ENCODE results near the gene EIPR1. TPM values are rescaled to one million over a fixed set of nuclear protein-coding genes. Genes with fewer than 3 reads are reported as not detected.

Gene EIPR1
- total and polyA plus RNA-seq, 10 of the 15 experiments (the other 5 are each of a cell fraction or from before 2014, with no cell fraction given): 23.6 to 61.2 (median 42.2) TPM

DNA sequence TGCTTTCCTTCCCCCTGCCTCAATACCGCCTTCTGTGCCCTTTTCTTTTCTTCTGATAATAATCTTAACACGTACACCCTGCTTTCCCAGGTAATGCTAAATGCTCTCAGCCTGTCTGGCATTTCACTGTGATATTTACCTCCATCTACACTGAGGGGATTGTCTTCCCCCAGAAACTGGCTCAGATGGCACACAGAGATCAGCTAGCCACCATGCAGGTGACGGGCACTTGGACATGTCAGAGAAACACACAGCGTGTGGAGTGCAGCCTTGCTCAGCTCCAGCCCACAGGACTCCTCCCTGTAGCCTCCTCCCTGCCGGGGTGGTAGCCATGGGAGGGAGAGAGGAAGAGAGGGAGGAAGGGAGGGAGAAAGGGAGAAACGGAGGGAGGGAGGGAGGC lies 131.2 kb downstream of the EIPR1 start:
- no peak for TF ChIP-seq BCL3 (IDR thresholded peaks at IDR 0.05; ENCODE audit: borderline replicate concordance, insufficient read depth, low read depth, low read length, poor library complexity, severe bottlenecking)
- TF ChIP-seq CHD4 (IDR thresholded peaks at IDR 0.05): no peak
- TF ChIP-seq RUNX3 (IDR thresholded peaks at IDR 0.05; ENCODE audit: low read length): no peak
- TF ChIP-seq TCF3 (IDR thresholded peaks at IDR 0.05; ENCODE audit: borderline replicate concordance, insufficient read depth, low read depth, low read length): no peak
- TF ChIP-seq CHD2 (IDR thresholded peaks at IDR 0.05; ENCODE audit: borderline replicate concordance, low read depth, low read length): no peak
- TF ChIP-seq CREB1 (IDR thresholded peaks at IDR 0.05; ENCODE audit: low read depth): no peak
- no peak for TF ChIP-seq HDGF (IDR thresholded peaks at IDR 0.05)
- TF ChIP-seq RAD21 (IDR thresholded peaks at IDR 0.05; ENCODE audit: insufficient read depth, low read depth, low read length): no peak
- no peak for TF ChIP-seq CHD1 (IDR thresholded peaks at IDR 0.05; ENCODE audit: low read depth, low read length)
- CTCF ChIA-PET: no interaction called here
- H3K36me3 ChIP-seq (ENCODE audit: control insufficient read depth in 2 of 2, insufficient read depth in 2 of 2, low read length in 1 of 2): peaks cover 0 to 2% of the 10 kb centered on the region in 2 experiments; a peak in 2 of 4 replicates
- RAD21 ChIA-PET (ENCODE audit: unreplicated experiment): no interaction called here
- H3K9ac ChIP-seq (ENCODE audit: control insufficient read depth, insufficient read depth, low read length): no peak overlapping the region
- in situ Hi-C loops (cut with MboI) (no loop called here), intact Hi-C loops (cut with micrococcal nuclease; ENCODE audit: unreplicated experiment) (no loop called here)
- no peak overlapping the region for H3K27ac ChIP-seq (ENCODE audit: control insufficient read depth, insufficient read depth)
- H4K20me1 ChIP-seq (ENCODE audit: control insufficient read depth, insufficient read depth): no peaks in the 10 kb centered on the region
- POLR2A ChIA-PET: no interaction called here
- no peak overlapping the region for H3K4me3 ChIP-seq
- no peaks in the 10 kb centered on the region for H3K27me3 ChIP-seq (replicated peaks in 1 of 2; ENCODE audit: control insufficient read depth in 2 of 2, insufficient read depth in 2 of 2, low read length in 1 of 2)
- ATAC-seq (no peak), FAIRE-seq (no peak), DNase-seq (ENCODE audit: low read depth, low spot score) (no peak)
- SMC1A ChIA-PET (ENCODE audit: uncharacterized antibody, unreplicated experiment): no interaction called here
- H3K4me1 ChIP-seq (ENCODE audit: control insufficient read depth, insufficient read depth, low read length): peaks cover 11% of the 10 kb centered on the region
- 96% methylated on average over 4 of the region's 6 CpGs for WGBS (ENCODE audit: insufficient coverage, insufficient replicate concordance, low lambda C conversion rate, missing lambda C conversion rate)
- no peak overlapping the region for H3K4me2 ChIP-seq (ENCODE audit: control insufficient read depth, insufficient read depth)
- H3K79me2 ChIP-seq (ENCODE audit: control insufficient read depth, insufficient read depth, low read length): no peaks in the 10 kb centered on the region
- no TSS peak for BruUV-seq (replicated peaks)
- peaks cover 22% of the 10 kb centered on the region for H3K9me3 ChIP-seq (replicated peaks; ENCODE audit: control insufficient read depth, insufficient read depth, low read length)
- no peak overlapping the region for H2AFZ ChIP-seq (ENCODE audit: control insufficient read depth, low read depth, low read length)
